H1 (cell line): ENCODE data around the gene IFT74. TPM values are rescaled to one million over a fixed set of nuclear protein-coding genes. Genes with fewer than 3 reads are reported as not detected.

Source experiments
- polyA plus RNA-seq, 7 experiments: library from polyadenylated mRNA; depleted of rRNA in 3 of 7; stranded (reverse) in 5 of 7; unstranded in 2 of 7; fragments of >200 nt in 5 of 7; fragments of 200-250 nt in 2 of 7; gene quantifications; 1 replicate in 5 of 7; 2 replicates in 1 of 7; 4 replicates in 1 of 7; pipeline versions ENCODE4 v1.2.1 to v1.2.3, GENCODE V29; 2011 to 2013; ENCODE audit warnings: missing spikeins in 2 of 7, mixed read lengths in 2 of 7
- total RNA-seq: library from RNA; stranded (reverse); fragmentation: NEBNext Ultra II Directional; extraction: Animal tissue kit (Norgen Biotek cat#: 25700); gene quantifications from 2 replicates; pipeline ENCODE4 v1.2.1, GENCODE V29; 2021
- TF ChIP-seq, protein P1 (sequence below), 3 experiments: IDR thresholded peaks; 1 replicate in 2 of 3; 2 replicates in 1 of 3; pipeline versions ENCODE4 v1.5.1 to v1.6.1; 2011; ENCODE audit warnings: low read length in 3 of 3, mild to moderate bottlenecking in 3 of 3, inconsistent platforms in 2 of 3, low read depth in 1 of 3, moderate library complexity in 1 of 3; ENCODE audit not compliant: insufficient read depth in 1 of 3; ENCODE audit errors: control extremely low read depth in 1 of 3

IFT74 gene
- total and polyA plus RNA-seq, 2 of the 8 experiments (the other 6 are each of a cell fraction or from before 2014, with no cell fraction given): 4.4 to 17.8 TPM

DNA sequence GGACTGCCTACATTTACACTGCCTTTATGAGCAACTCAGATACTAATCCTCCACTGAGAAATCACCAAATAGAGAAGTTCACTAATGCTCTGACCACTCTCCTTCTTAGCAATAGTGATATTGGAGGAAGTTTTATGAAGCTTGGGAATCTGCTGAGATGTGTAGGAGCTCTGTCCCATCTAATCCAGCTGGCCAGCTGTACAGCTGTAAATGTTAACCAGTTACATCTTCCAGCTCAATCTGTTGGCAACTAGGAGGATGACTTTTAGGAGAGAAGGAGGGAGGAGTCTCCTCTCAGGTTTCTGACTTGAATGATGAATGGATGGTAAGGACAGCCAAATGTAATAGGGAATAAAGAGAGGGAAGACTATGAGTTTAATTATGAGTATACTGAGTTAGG lies 85.5 kb downstream of the IFT74 start (continued):
- TF ChIP-seq, protein P1, sequence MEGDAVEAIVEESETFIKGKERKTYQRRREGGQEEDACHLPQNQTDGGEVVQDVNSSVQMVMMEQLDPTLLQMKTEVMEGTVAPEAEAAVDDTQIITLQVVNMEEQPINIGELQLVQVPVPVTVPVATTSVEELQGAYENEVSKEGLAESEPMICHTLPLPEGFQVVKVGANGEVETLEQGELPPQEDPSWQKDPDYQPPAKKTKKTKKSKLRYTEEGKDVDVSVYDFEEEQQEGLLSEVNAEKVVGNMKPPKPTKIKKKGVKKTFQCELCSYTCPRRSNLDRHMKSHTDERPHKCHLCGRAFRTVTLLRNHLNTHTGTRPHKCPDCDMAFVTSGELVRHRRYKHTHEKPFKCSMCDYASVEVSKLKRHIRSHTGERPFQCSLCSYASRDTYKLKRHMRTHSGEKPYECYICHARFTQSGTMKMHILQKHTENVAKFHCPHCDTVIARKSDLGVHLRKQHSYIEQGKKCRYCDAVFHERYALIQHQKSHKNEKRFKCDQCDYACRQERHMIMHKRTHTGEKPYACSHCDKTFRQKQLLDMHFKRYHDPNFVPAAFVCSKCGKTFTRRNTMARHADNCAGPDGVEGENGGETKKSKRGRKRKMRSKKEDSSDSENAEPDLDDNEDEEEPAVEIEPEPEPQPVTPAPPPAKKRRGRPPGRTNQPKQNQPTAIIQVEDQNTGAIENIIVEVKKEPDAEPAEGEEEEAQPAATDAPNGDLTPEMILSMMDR (IDR thresholded peaks at IDR 0.05; ENCODE audit: control extremely low read depth in 1 of 3, insufficient read depth in 1 of 3, low read depth in 1 of 3, low read length in 3 of 3): no peak
